NCI-H128 (cell line): ENCODE data around the gene GGA1.

Experiments used
- DNase-seq: peaks from one replicate; lab custom pipeline; 2025; ENCODE audit not compliant: unreplicated experiment; lab: John Stamatoyannopoulos, UW

GGA1 gene

DNA sequence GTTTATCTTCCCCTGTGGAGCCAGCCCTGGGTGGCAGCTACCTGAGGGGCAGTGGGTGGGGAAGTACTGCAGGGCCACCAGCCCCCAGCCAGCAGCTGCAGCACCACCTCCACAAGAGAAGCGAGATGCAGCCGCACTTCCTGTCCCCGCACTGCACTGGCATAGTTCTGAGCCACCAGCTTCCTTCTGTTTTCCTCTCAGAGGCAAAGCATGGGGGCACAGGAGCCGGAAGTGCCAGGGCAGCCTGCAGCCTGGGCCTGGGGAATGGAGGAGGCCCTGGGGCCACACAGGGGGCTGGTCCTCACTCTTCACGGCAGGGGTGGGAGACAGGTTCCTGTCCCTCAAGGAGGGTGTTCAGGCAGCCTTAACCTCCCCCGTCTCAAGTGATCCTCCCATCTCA lies 18.9 kb downstream of the GGA1 start:
- no peak for DNase-seq

DNA sequence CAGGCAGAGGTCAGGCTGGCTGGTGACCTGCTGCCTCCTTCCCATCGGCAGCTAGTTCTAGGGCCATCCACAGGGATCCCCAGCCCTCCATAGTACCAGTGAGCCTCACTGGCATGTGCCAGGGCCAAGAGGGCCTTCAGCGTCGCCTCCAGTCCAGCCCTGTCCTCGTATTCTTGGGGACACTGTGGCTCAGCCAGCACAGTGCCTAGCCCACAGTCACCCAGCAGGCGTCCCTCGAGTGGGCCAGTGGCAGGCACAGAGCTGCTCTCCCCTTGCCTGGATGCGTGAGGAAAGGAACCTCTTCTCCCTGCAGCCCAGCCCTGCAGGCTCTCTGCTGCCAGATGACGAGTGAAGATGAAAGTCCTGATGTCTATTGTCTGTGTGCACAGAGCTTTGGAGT lies 20.2 kb downstream of the GGA1 start:
- DNase-seq: no peak

DNA sequence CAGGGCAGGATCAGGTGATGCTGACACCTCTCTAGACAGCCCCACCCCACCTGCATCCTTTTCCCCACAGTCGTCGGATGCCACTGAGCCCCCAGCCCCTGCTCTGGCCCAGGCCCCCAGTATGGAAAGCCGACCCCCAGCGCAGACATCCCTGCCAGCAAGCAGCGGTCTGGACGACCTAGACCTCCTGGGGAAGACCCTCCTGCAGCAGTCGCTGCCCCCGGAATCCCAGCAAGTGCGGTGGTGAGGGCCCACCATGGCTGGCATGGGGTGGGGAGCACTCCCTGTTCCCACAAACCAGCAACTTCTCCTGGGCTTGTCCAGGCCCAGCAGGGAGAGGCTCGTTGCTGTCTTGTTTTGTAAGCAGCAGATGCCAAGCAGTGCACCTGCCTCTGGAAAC lies 21.3 kb downstream of the GGA1 start:
- DNase-seq: no peak

DNA sequence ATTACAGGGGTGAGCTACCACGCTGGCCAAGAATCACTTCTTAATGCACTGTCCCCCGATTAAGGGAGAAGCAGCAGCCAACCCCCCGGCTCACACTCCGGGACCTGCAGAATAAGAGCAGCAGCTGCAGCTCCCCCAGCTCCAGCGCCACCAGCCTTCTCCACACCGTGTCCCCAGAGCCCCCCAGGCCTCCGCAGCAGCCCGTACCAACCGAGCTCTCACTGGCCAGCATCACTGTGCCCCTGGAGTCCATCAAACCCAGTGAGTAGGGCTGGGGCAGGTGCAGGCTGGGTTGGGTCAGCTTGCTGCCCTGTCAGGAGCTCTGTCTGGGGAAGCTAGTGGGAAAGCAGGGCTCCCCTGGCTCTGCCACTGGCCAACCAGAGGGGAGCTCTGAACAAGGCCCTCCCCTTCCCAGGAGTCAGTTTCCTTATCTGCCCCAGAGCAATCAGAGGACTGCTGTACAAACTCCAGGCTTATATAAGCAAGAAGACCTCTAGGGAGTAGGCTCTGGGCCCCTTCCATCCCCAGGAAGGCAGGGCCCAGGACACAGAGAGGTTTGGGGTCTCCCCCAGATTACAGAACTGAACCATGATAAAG lies 22.3 kb downstream of the GGA1 start:
- DNase-seq: no peak

DNA sequence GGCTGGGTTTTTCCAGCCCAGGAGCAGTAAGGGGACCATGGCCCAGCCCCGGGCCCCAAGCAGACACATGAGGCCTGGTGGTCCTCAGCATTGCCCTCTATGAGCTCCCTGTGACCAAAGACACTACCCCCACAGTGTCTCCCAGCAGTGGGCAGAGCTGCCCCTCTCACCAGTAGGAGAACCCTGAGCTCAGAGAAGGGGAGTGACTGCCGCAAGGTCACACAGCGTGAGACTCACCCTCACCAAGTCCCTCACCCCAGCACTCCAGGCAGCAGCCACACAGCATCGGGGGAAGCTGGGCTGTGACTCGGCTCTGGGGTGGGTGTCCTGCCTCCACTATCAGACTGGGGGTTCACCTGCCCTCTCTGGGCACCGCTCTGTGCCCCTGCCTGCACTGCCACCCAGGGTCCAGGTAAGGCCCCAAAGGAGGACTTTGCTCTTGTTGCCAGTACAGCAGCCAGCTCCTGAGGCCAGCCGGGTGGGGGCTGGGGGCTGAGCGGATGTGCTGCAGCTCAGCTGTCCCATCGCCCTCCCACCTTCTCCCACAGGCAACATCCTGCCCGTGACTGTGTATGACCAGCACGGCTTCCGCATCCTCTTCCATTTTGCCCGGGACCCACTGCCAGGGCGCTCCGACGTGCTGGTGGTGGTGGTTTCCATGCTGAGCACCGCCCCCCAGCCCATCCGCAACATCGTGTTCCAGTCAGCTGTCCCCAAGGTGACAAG lies 23.0 kb downstream of the GGA1 start:
- DNase-seq: no peak

DNA sequence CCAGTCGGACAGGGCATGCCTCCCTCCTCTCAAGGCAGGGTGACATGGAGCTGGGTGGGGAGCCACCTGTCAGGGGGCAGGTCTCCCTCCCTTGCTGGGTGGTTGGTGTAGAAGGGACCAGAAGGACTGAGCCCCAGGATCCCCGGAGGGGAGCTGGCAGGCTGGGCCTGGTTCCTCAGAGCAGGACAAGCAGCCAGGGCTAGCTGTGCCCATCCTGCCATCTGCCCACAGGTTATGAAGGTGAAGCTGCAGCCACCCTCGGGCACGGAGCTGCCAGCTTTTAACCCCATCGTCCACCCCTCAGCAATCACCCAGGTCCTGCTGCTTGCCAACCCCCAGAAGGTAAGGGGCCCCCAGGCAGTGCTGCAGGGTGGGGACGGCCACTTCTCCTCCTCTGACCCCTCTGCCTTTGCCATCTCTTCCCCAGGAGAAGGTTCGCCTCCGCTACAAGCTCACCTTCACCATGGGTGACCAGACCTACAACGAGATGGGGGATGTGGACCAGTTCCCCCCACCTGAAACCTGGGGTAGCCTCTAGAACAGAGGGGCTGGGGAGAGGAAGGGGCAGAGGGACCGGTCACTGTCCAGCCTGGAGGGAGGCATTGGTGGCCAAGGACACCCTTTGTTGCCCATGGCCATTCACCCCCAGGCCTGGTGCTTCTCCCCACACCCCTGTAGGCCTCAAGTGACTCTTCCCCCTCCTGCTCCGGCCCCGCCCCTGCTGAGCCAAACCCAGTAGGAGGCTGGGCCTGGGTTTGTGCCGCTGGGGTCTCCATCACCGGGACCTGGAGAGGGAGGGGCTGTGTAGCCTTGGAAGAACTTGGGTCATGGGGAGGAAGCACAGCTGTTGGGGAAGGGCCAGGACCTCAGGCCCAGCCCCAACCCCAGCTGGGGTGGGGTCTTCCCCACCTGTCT lies 23.8 kb downstream of the GGA1 start:
- no peak for DNase-seq

DNA sequence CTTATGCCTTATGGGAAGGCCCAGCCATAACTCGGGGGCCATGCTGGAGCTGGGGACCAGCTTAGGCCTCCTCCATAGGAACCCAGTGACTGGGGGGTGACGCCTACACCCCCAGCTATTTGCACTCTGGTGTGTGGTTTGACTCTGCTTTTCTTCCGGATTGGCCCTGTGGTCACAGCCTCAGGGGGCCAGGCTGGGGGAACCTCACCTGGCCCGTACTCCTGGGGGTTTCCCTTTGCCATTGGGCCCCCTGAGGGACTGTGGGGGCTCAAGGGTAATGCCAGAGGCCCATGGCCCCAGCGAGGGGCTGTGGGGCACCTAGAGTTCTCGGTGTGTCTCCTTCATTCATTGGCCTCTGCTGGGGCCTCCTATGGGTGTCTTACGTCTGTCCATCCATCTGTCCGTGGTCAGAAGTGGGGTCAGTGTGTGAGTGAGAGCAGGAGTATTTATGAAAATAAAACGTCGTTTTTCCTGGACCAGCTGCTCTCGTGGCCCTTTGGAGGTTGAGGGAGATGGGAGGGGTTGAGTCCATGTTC lies 24.5 kb downstream of the GGA1 start:
- DNase-seq: no peak

DNA sequence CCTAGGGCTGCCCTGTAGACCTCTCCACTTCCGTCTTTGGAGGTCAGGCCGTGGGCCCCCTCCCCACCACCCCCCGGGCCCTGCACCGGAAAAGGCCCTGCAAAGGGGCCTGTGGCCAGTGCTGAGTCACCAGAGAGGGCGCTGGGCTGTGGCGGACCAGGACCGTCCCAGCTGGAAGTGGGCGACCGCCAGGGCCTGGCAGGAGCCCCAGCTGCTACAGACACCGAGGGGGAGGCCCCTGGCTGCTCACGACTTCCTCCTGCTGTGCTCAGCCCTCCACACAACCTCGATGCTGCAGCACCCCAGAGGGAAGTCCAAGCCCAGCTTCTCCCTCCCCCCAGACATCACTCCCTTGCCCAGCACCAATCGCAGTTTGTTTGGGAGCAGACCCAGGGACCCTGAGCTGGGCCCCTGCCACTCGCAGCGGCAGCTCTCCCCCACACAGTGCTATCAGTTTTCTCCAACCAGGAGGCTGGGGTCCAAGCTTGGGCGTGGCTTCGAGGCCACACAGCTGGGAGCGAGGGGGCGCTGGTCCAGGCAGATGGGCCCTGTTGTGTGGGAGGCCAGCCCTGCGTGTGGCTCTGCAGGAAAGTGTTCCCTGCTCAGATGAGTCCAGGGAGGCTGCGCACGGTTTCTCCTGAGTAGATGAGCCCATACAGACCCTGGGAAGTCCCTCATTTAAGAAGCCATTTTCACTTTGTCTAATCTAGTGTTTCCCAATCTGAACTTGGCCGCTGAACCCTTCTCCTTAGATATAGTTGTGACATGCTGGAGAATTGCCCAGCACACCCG lies 25.2 kb downstream of the GGA1 start:
- DNase-seq: no peak

DNA sequence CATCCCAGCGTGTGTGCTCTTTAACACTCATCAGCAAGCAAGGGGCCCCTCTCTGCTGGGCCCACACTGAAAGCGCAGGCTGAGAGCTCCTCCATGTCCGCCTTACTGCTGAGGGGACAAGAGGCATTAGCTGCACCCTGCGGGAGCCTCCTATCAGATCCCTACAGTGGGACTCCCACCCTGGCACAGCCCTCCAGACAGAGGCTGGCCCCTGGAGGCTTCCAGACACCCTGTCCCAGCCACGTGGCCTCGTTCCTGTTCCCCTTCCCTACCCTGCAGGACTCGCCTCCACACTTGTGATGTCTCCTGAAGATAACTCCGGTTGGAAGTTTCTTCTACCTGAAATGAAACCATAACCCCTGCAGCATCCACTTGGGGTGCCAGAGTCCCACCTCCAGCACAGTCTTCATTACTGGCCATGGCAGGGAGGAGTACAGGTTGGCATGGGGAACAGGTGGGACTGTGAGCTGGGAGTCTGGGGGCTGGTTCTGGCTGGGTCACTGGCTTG lies 25.8 kb downstream of the GGA1 start:
- DNase-seq: no peak

DNA sequence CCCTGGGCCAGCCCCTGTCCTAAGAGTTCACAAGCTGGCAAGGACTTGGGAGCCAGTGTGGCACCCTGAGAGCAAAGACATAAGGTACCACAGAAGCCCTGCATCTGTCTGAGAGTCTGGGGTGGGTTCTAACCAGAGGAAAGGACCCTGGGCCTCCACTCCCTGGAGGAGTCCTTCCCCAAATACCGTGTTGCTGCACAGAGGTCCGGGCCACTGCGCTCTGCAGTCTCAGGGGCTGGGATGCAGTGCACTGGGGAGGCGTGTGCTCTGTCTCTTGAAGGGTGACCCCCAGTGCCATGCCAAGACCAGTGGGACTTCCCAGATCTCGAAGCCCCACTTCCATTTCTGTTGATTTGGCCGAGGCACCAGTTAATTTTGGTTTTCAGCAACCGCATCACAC lies 26.5 kb downstream of the GGA1 start:
- DNase-seq: no peak

DNA sequence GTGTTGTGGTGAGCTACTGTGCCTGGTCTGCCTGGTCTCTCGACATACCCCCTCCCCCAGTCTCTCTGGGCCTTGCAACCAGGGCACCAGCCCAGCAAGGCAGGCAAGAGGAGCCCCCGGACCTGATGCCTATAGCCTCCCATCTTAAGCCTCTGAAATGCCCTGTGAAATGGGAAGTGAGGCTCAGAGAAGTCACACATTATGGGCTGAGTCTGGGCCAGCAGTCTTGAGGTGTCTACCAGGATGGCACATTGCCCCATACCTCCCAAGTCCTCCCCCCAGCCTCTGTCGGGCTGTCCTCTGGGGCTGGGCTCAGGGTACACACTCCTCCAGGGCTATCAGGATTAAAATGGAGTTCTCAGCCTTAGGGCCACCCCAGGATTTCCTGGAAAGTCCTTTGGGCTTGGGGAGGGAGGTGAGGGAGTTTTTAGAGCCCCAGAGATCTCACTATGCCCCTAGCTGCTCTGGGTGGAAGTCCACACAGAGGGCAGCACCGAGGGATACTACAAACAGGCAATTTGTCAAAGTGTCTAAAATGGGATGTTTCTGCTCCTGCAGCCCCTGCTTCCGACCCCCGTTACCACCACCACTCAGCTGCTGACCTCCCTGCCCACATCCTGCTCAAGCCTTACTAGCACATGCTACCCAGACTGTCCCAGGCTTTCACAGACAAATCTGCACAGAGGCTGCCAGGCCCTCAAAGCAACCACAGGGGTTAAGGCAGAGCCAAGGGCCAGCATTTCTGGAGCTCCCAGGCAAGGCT lies 27.7 kb downstream of the GGA1 start:
- DNase-seq: no peak

DNA sequence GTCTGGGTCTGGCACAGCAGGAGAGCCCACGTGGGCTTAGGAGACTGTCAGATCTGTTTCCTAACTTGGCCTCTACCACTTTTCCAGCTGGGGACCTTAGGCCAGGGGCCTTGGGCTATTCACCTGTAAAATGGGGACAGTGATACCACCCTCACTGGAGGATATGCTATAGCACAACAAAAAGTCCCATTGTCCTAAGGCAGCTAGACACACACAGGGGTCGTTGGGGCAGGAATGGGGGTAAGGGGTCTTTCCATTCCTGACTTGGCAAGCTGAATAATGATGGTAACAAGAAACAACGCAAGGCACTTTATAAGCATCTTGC lies 28.3 kb downstream of the GGA1 start:
- DNase-seq: no peak

DNA sequence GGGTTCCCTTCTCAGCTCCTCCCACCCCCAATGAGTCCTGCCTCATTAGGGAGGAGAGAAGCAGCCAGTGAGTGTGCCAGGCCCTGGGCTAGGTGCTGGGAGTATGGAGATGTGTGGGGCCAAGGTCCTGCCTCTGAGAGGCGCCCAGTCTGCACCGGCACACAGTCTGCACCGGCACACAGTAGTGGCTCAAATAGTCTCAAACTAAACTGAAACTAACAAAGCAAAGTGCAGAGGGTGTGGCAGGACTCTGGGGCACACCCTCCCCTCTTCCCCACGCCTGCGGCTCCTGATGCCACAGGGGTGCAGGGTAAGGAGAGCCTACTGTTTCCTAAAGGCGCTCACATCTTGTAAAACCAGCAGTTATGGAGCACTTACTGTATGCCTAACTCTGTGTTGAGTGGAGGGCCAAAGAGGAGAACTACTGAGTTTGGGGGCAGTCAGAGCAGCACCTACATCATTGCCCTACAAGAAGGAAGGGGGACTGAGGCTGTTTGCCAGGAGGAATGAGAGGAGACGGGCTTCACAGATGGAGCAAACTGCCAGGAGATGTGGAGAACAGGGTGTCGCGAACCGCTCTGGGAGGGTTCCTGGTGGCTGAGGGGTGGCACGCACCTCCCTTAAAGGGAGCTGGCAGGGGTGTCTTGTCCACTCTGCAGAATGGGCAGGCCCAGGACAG lies 29.9 kb downstream of the GGA1 start:
- DNase-seq: no peak

DNA sequence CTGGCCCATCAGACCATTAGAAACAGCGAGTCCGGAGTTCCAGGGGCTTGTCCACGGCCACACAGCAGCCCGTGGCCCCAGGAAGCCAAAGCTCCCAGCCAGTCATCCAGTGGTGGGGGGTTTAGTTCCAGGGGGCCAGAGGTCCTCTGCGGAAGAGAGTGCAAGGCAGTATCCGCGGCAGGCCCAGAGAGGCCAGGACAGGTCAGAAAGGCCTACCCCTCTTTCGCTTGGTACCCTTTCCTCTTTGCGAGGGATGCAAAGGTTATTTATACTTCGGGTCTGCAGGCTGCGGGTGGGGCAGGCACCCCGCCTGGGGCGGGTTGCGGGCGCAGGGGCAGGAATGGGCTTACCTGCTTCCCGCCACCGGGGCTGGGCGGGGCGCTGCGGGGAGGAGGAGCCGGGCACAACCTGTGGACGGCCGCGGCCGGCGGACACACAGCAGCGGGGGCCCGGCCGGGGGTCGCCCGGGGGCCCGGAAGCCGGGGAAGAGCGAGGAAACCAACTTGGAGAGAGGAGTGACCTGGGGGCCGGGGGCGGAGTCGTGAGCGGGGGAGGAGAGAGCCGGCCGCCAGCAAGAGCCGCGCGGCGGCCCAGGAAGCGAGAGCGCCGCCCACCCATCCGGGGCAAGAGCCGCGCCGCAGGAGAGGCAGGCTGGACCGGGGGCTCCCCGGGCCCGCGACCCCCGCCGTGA lies 30.6 kb downstream of the GGA1 start, which contains the start of gene SH3BP1:
Gene SH3BP1 (plus strand): TSS at position 600 of the 691 bp plus-strand sequence. CDS start 119 bp downstream, outside the sequence.
- DNase-seq: no peak

DNA sequence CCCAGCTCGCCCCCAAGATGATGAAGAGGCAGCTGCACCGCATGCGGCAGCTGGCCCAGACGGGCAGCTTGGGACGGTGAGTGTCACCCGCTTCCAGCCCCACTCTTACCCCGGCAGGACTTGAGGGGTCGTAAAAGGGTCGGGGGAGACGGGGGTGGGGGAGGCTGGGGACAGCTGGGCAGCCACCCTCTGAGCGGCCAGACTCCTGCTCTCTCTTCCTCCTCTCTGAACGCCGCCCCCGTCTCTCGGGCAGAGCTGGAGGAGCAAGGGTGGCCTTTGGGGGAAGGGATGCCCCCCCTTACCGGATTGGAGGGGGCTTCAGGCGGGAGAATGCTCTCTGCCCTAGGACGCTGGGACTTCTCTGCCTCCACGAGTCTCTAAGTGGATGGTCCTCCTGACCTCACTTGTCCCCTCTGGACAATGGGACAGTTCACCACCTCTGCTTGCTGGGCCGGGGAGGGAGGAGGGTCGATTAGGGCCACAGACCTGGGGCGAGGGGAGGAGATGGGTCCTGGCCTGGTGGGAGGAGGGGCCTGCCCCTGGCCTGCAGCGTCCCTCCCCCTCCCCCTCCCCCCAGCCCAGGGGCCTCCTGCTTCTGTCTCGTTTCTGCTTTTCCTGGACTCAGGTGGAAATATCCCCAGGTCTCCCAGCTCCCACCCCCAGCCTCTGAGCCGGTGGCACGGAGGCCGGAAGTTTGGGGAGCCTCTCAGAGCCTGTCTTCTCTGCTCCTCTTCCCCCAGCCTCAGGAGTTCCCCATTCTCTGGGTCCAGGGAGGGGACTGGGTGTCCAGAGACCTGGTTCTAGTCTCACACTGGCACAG lies 31.3 kb downstream of the GGA1 start:
- DNase-seq: no peak

DNA sequence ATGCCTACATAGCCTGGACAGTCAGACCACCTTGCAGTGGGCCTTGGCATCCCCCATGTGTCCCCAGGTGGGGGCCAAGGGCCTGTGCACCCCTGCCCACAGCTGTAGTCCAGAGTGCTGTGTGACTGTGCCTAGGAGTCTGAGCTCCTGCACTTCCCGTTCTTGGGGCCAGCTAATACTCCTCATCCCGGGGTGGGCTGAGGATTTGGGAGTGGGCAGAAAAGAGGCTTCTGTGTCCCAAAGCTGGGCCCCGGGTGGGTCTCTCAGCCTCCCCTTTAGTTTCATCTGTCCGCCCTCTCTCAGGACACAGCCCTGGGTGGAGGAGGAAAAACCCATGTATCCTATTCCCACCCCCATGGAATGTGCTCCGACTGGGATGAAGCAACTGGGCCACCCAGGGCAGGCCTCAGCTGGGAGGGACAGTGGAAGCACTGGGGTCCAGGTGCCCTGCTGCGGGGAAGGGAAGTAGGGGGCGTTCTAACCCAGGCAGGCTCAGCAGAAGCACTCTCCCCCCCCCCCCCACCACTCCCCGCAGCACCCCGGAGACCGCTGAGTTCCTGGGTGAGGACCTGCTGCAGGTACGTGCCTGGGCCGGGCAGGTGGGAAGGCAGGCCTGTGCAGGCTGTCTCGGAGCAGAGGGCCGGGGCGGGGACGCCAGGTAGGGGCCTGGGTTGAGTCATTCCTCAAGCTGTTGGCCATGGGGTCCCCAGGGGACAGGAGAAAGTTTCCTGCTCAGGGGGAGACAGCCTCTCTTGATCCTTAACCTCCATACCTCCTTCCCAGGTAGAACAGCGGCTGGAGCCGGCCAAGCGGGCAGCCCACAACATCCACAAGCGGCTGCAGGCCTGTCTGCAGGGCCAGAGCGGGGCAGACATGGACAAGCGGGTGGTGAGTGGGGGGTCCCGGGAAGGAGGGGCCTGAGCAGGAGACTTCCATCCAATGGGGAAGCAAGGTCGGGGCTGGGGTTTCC lies 32.2 kb downstream of the GGA1 start:
- DNase-seq: no peak

DNA sequence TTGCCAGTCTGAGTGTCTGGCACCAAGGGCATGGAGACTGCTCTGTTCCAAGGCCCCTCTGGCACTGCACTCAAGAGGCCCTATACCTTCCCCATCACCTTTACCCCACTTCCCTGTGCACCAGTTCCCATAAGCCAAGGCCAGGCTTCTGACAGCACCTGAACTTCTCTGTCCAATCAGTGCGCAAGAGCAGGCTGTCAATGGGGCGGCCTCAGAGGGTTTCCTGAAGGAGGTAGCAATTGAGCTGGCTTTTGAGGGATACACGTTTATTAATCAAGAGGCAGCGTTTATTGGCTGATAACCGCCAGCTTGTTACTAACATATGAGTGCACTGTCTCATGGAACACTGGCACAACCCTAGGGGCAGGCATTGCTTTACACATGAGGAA lies 32.9 kb downstream of the GGA1 start:
- no peak for DNase-seq
